Right lobe of liver (tissue), 6 donors: ENCODE results near the gene SRP9. TPM values are rescaled to one million over a fixed set of nuclear protein-coding genes. Genes with fewer than 3 reads are reported as not detected.
A peak's percentile ranks its signal among the peaks of the same experiment; 100 is the strongest.

Experiments used
- ATAC-seq, 4 donors: fragments of 200-7000 bp; cut with Tn5 transposase; one replicate each; pipeline ENCODE4 v1.9.1; 2020; ENCODE audit warnings: mild to moderate bottlenecking in 4 of 4, moderate library complexity in 4 of 4
- DNase-seq, 3 donors: peaks; one replicate each; pipeline ENCODE4 v3.0.0-alpha.2; 2020
- H3K27ac ChIP-seq, 3 donors: fragments of 200-600 bp; one replicate each; pipeline ENCODE4 v1.8.0; 2022
- H3K27me3 ChIP-seq, 2 donors: fragments of 200-600 bp; one replicate each; pipeline ENCODE4 v1.8.0; 2022
- H3K36me3 ChIP-seq, 4 donors: fragments of 200-600 bp; sonication (generic) in 1 of 4; one replicate each; pipeline versions ENCODE4 v1.5.1 to v1.8.0; 2017 to 2022; ENCODE audit warnings: control low read depth in 1 of 4
- H3K4me1 ChIP-seq, 4 donors: fragments of 200-600 bp; sonication (generic) in 1 of 4; one replicate each; pipeline versions ENCODE4 v1.5.1 to v1.8.0; 2017 to 2022; ENCODE audit warnings: control low read depth in 1 of 4
- H3K4me3 ChIP-seq, 3 donors: fragments of 200-600 bp; one replicate each; pipeline ENCODE4 v1.8.0; 2022
- H3K9me3 ChIP-seq, 4 donors: fragments of 200-600 bp; sonication (generic) in 1 of 4; one replicate each; pipeline versions ENCODE4 v1.5.1 to v1.8.0; 2017 to 2022; ENCODE audit warnings: control low read depth in 1 of 4
- CTCF ChIP-seq, 4 donors: fragments of 200-600 bp in 3 of 4; fragments of 450-650 bp in 1 of 4; IDR thresholded peaks; one replicate each; pipeline versions ENCODE4 v1.5.1 to v1.8.0; 2016 to 2022; ENCODE audit warnings: antibody characterized with exemption in 4 of 4, mild to moderate bottlenecking in 2 of 4
- POLR2A ChIP-seq: fragments of 450-650 bp; IDR thresholded peaks from one replicate; pipeline ENCODE4 v1.6.1; 2017; ENCODE audit warnings: antibody characterized with exemption, mild to moderate bottlenecking
- WGBS: methylation state at CpG from one replicate; pipeline ENCODE4 v1.1.6; 2018; ENCODE audit warnings: low coverage, low lambda C conversion rate; ENCODE audit not compliant: insufficient coverage; ENCODE audit errors: missing lambda C conversion rate; 5-methylcytosine and 5-hydroxymethylcytosine counted together
- intact Hi-C, 2 donors: fragments of 100-400 bp; cut with DNase I; formaldehyde crosslinking; loops; one replicate each; pipeline versions ENCODE4 v1.11.2 to v1.14.1; 2022
- long read RNA-seq: library from polyadenylated mRNA; unstranded; transcript quantifications from one replicate; pipeline ENCODE4 v2.0.0, GENCODE V29; 2019
- total RNA-seq, 6 experiments: library from RNA; depleted of rRNA in 2 of 6; stranded (reverse); fragments of >200 nt in 2 of 6; fragmentation: NEBNext Ultra II Directional in 3 of 6; extraction: Animal tissue kit (Norgen Biotek cat#: 25700) in 3 of 6; gene quantifications; one replicate each; pipeline versions ENCODE4 v1.1.0 to v1.2.4, GENCODE V29; 2016 to 2023
- donor health status: DM: no; HTN: yes; CAD: no.
- donor health status: DM: no; HTN: no; CAD: no.
- donor health status: DM: no; HTN: no; CAD: no.
- donor health status: DM: no; HTN: yes; CAD: no.
- donor health status: DM: no; HTN: yes; CAD: no.

Gene SRP9
- 100 to 1,000 TPM; 132 to 150 (median 141) TPM for total RNA-seq
- long read RNA-seq, transcript SRP9-201 (3 exons, 1,480 nt), result major isoform, 68 of 78 reads
- long read RNA-seq, transcript SRP9-203 (4 exons, 1,596 nt), result minor isoform, 7 of 78 reads
- long read RNA-seq, partial matches to known transcripts, result 0 of 78 reads
- long read RNA-seq, other reads (novel, unspliced or antisense), result 3 of 78 reads

GRCh38 chr1:225777583-225778336 lies at the start of gene SRP9:
TSS of gene SRP9 (plus strand) at chr1:225777826. CDS start at chr1:225777941, 115 bp downstream.
- Histone ChIP-seq H3K4me3 (peak within 1 kb of the TSS; percentile 66 to 80 (median 69)), H3K9me3 (no peaks in the 10 kb centered on the region), H3K27me3 (no peaks in the 10 kb centered on the region), H3K36me3 (peaks cover 0 to 1% (median 0%) of the 10 kb centered on the region in 4 donors), H3K4me1 (peaks cover 0 to 34% (median 8%) of the 10 kb centered on the region in 4 donors), H3K27ac (peak within 1 kb of the TSS; percentile 73 to 96 (median 75))
- TF ChIP-seq POLR2A (peak; percentile 77), CTCF (IDR thresholded peaks at IDR 0.05) (peak; percentile 89 to 94 (median 91))
- DNase-seq (peak; percentile 99), ATAC-seq (peak; percentile 98 to 100 (median 99))
- 1% methylated on average over 15 of the region's 46 CpGs for WGBS
- intact Hi-C loops, result loop anchor here in 1 of 2 donors (10.0 kb wide), 2 partner anchors 67 to 213 kb away; no protein-coding TSS in a partner anchor

GRCh38 chr1:225731491-225731890 lies 46.1 kb upstream of the SRP9 start:
- H3K27ac ChIP-seq, result no peak overlapping the region
- H3K4me3 ChIP-seq, result no peak overlapping the region
- TF ChIP-seq POLR2A (no peak), CTCF (IDR thresholded peaks at IDR 0.05) (no peak)
- peaks cover 3 to 17% (median 9%) of the 10 kb centered on the region in 4 donors for H3K4me1 ChIP-seq
- no peaks in the 10 kb centered on the region for H3K27me3 ChIP-seq
- H3K9me3 ChIP-seq, result no peaks in the 10 kb centered on the region
- no peak for ATAC-seq
- no peaks in the 10 kb centered on the region for H3K36me3 ChIP-seq
- DNase-seq, result no peak
- intact Hi-C loops, result no loop called here

GRCh38 chr1:225733254-225733653 lies 44.4 kb upstream of the SRP9 start:
- Histone ChIP-seq H3K36me3 (no peaks in the 10 kb centered on the region), H3K4me1 (peaks cover 3 to 32% (median 10%) of the 10 kb centered on the region in 4 donors), H3K27ac (no peak overlapping the region), H3K9me3 (no peaks in the 10 kb centered on the region), H3K4me3 (no peak overlapping the region), H3K27me3 (no peaks in the 10 kb centered on the region)
- peak in 3 of 4 donors; percentile 7 to 39 (median 21) for ATAC-seq
- DNase-seq, result peak in 2 of 3 donors; percentile 35 to 71
- TF ChIP-seq POLR2A (no peak), CTCF (IDR thresholded peaks at IDR 0.05) (no peak)
- intact Hi-C loops, result no loop called here
- 56% methylated on average over 1 of the region's 4 CpGs for WGBS

- H3K4me3 ChIP-seq, result no peak overlapping the region
- 30% methylated on average over 10 of the region's 12 CpGs for WGBS
Observed at GRCh38 chr1:225735252-225736149, 42.1 kb upstream of the SRP9 start.

More at GRCh38 chr1:225735252-225736149, 42.1 kb upstream of the SRP9 start:
- peak; percentile 78 to 81 (median 78) for ATAC-seq
- intact Hi-C loops, result no loop called here
- DNase-seq, result peak; percentile 59 to 80 (median 62)
- Histone ChIP-seq H3K36me3 (no peaks in the 10 kb centered on the region), H3K4me1 (peaks cover 3 to 32% (median 10%) of the 10 kb centered on the region in 4 donors), H3K9me3 (no peaks in the 10 kb centered on the region), H3K27me3 (no peaks in the 10 kb centered on the region), H3K27ac (peak overlapping the region; percentile 44 to 75 (median 61))
- TF ChIP-seq POLR2A, result peak; percentile 23
- TF ChIP-seq CTCF (IDR thresholded peaks at IDR 0.05), result no peak
